HepG2 (cell line): ENCODE results near the gene LIN7A. TPM values are rescaled to one million over a fixed set of nuclear protein-coding genes. Genes with fewer than 3 reads are reported as not detected.

Source experiments
- ARID4A ChIP-seq: sonication (generic); formaldehyde crosslinking; IDR thresholded peaks from 2 replicates; pipeline ENCODE4 v1.5.0; 2020; ENCODE audit warnings: mild to moderate bottlenecking, missing genetic modification reagents, borderline replicate concordance
- CCAR2 ChIP-seq: fragments of 200-400 bp; formaldehyde crosslinking; optimal IDR thresholded peaks from 2 replicates; pipeline ENCODE3; 2018; ENCODE audit warnings: low read depth, mild to moderate bottlenecking, low read length, moderate library complexity
- GABPB1 ChIP-seq: IDR thresholded peaks from 2 replicates; pipeline ENCODE4 v1.6.1; 2016; ENCODE audit warnings: mild to moderate bottlenecking, missing genetic modification reagents, moderate library complexity, missing compliant biosample characterization
- HNRNPLL ChIP-seq: fragments of 200-400 bp; formaldehyde crosslinking; IDR thresholded peaks from 2 replicates; pipeline ENCODE4 v1.6.1; 2017; ENCODE audit warnings: mild to moderate bottlenecking, low read depth, low read length; ENCODE audit not compliant: poor library complexity, severe bottlenecking
- IRX3 ChIP-seq: sonication (generic); formaldehyde crosslinking; IDR thresholded peaks from 2 replicates; pipeline ENCODE4 v1.8.1; 2023; ENCODE audit warnings: mild to moderate bottlenecking, low read depth, missing genetic modification reagents, borderline replicate concordance
- MEIS1 ChIP-seq: sonication (generic); formaldehyde crosslinking; IDR thresholded peaks from 2 replicates; pipeline ENCODE4 v1.9.0; 2021; ENCODE audit warnings: mild to moderate bottlenecking, missing genetic modification reagents, moderate library complexity, borderline replicate concordance
- NCOR1 ChIP-seq: fragments of 200-600 bp; sonication (generic); IDR thresholded peaks from 2 replicates; pipeline ENCODE4 v1.7.0; 2017; ENCODE audit warnings: antibody characterized with exemption, low read length, borderline replicate concordance
- NONO ChIP-seq, 2 experiments: fragments of 450-650 bp in 1 of 2; sonication (generic) in 1 of 2; formaldehyde crosslinking in 1 of 2; IDR thresholded peaks in 1 of 2; conservative IDR thresholded peaks in 1 of 2; 2 replicates each; pipeline versions ENCODE4 v1.6.1 to v1.8.0; 2017 to 2022; ENCODE audit warnings: mild to moderate bottlenecking in 1 of 2, missing genetic modification reagents in 1 of 2, moderate library complexity in 1 of 2
- PATZ1 ChIP-seq: sonication (generic); formaldehyde crosslinking; IDR thresholded peaks from 2 replicates; pipeline ENCODE4 v1.4.0; 2020; ENCODE audit warnings: missing genetic modification reagents
- PRPF4 ChIP-seq: fragments of 200-400 bp; formaldehyde crosslinking; IDR thresholded peaks from 2 replicates; pipeline ENCODE4 v1.6.1; 2016; ENCODE audit warnings: low read length, low read depth; ENCODE audit not compliant: poor library complexity, severe bottlenecking
- RARA ChIP-seq: IDR thresholded peaks from 2 replicates; pipeline ENCODE4 v1.6.1; 2016; ENCODE audit warnings: missing genetic modification reagents, missing compliant biosample characterization
- SRSF1 ChIP-seq: fragments of 200-400 bp; formaldehyde crosslinking; optimal IDR thresholded peaks from 2 replicates; pipeline ENCODE3; 2017; ENCODE audit warnings: mild to moderate bottlenecking, low read depth, low read length, moderate library complexity
- TBP ChIP-seq: sonication (generic); formaldehyde crosslinking; IDR thresholded peaks from 2 replicates; pipeline ENCODE4 v1.5.0; 2020; ENCODE audit warnings: missing genetic modification reagents
- TRIM24 ChIP-seq: sonication (generic); formaldehyde crosslinking; IDR thresholded peaks from 2 replicates; pipeline ENCODE4 v1.8.0; 2022; ENCODE audit warnings: mild to moderate bottlenecking, missing genetic modification reagents
- U2AF2 ChIP-seq: fragments of 200-400 bp; formaldehyde crosslinking; IDR thresholded peaks from 2 replicates; pipeline ENCODE4 v1.6.1; 2017; ENCODE audit warnings: low read depth, mild to moderate bottlenecking, low read length
- ZNF24 ChIP-seq: fragments of 450-650 bp; IDR thresholded peaks from 2 replicates; pipeline ENCODE4 v1.6.1; 2017; ENCODE audit warnings: antibody characterized with exemption, mild to moderate bottlenecking
- ZNF446 ChIP-seq: sonication (generic); formaldehyde crosslinking; IDR thresholded peaks from 2 replicates; pipeline ENCODE4 v1.5.0; 2020; ENCODE audit warnings: mild to moderate bottlenecking, missing genetic modification reagents
- ZNF644 ChIP-seq: IDR thresholded peaks from 2 replicates; pipeline ENCODE4 v1.6.1; 2016; ENCODE audit warnings: low read depth
- ZNF75D ChIP-seq: sonication (generic); formaldehyde crosslinking; IDR thresholded peaks from 2 replicates; pipeline ENCODE4 v1.8.1; 2023; ENCODE audit warnings: missing genetic modification reagents, mild to moderate bottlenecking, borderline replicate concordance
- polyA plus RNA-seq, 8 experiments: library from polyadenylated mRNA; depleted of rRNA in 3 of 8; stranded (reverse) in 7 of 8; unstranded in 1 of 8; fragments of >200 nt; fragmentation: Illumina TruSeq in 4 of 8; extraction: Trizol in 4 of 8; gene quantifications; 2 replicates each; pipeline versions ENCODE4 v1.2.1 to v1.2.3, GENCODE V29; 2011 to 2016; ENCODE audit warnings: low read depth in 4 of 8, missing spikeins in 1 of 8, mixed read lengths in 1 of 8; ENCODE audit not compliant: insufficient read depth in 1 of 8
- total RNA-seq, 5 experiments: library from RNA; depleted of rRNA; stranded (reverse); fragments of >200 nt; fragmentation: Illumina TruSeq; extraction: Trizol; gene quantifications; 2 replicates each; pipeline ENCODE4 v1.2.3, GENCODE V29; 2016; ENCODE audit warnings: low read depth in 1 of 5
- TF ChIP-seq, protein P1 (sequence below): sonication (generic); formaldehyde crosslinking; IDR thresholded peaks from 2 replicates; pipeline ENCODE4 v1.4.0; 2020; ENCODE audit warnings: low read depth, mild to moderate bottlenecking, missing genetic modification reagents
- TF ChIP-seq, protein P2 (sequence below): IDR thresholded peaks from 2 replicates; pipeline ENCODE4 v1.6.1; 2016; ENCODE audit warnings: missing biosample characterization, missing genetic modification reagents, low read depth

LIN7A gene
- total and polyA plus RNA-seq, 2 of the 13 experiments (the other 11 are each of a cell fraction or from before 2014, with no cell fraction given) = 18.5 to 19.2 TPM

DNA sequence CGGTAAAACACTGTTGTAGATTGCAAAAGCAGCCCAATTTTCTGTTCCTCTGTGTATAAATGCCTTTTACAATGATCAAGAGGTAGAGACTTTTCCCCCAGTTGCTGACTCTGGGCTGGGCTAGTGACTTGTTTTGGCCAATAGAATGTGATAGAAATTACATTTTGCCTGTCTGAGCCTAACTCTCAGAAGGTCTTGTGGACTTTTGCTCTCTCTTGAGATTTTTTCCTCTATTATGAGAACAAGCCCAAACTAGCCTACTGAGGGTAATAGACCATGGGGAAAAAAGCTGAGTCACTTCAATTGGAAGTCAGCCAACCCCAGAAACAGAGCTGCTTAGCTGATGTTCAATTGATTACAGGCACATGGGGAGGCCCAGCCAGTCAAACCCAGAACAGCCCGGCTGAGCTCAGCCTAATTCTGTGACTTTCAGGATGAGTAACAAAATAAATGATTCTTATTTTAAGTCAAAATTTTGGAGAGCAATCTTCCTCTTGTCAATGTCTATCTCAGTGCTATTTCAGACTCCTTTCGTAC is 159.7 kb downstream of the LIN7A start (continued):
- TF ChIP-seq ZNF75D (CRISPR knock-in tag) (no peak), ZNF24 (no peak), SRSF1 (no peak), PRPF4 (no peak), TBP (CRISPR knock-in tag) (no peak), ZNF644 (CRISPR knock-in tag) (peak; percentile 47), ZNF446 (CRISPR knock-in tag) (no peak), U2AF2 (no peak), NCOR1 (0 out of 2 replicates have a peak, but pooled peaks have one; percentile 37), CCAR2 (no peak), MEIS1 (CRISPR knock-in tag) (no peak), TRIM24 (CRISPR knock-in tag) (no peak), IRX3 (CRISPR knock-in tag) (no peak), ARID4A (no peak), NONO (IDR thresholded peaks at IDR 0.05) (no peak), NONO (CRISPR knock-in tag; conservative IDR thresholded peaks at IDR 0.05) (no peak), HNRNPLL (no peak), RARA (peak; percentile 30; the same call in 1 of the 2 replicates), PATZ1 (CRISPR knock-in tag) (peak; percentile 38; the same call in 1 of the 2 replicates), GABPB1 (CRISPR knock-in tag) (no peak)
- TF ChIP-seq, protein P1, sequence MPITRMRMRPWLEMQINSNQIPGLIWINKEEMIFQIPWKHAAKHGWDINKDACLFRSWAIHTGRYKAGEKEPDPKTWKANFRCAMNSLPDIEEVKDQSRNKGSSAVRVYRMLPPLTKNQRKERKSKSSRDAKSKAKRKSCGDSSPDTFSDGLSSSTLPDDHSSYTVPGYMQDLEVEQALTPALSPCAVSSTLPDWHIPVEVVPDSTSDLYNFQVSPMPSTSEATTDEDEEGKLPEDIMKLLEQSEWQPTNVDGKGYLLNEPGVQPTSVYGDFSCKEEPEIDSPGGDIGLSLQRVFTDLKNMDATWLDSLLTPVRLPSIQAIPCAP (CRISPR knock-in tag) = no peak
- TF ChIP-seq, protein P2, sequence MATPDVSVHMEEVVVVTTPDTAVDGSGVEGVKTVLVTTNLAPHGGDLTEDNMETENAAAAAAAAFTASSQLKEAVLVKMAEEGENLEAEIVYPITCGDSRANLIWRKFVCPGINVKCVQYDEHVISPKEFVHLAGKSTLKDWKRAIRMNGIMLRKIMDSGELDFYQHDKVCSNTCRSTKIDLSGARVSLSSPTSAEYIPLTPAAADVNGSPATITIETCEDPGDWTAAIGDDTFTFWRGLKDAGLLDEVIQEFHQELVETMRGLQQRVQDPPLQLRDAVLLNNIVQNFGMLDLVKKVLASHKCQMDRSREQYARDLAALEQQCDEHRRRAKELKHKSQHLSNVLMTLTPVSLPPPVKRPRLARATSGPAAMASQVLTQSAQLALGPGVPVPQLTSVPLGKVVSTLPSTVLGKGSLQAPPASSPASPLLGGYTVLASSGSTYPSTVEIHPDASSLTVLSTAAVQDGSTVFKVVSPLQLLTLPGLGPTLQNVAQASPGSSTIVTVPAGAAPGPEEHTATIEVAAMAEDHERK (CRISPR knock-in tag) = no peak
